Astrocyte of the hippocampus (primary cell): ENCODE measurements around the gene C11orf68.

Source experiments
- DNase-seq: peaks from one replicate; pipeline ENCODE4 v3.0.0; 2011; ENCODE audit warnings: low read depth, low spot score

C11orf68 gene

DNA sequence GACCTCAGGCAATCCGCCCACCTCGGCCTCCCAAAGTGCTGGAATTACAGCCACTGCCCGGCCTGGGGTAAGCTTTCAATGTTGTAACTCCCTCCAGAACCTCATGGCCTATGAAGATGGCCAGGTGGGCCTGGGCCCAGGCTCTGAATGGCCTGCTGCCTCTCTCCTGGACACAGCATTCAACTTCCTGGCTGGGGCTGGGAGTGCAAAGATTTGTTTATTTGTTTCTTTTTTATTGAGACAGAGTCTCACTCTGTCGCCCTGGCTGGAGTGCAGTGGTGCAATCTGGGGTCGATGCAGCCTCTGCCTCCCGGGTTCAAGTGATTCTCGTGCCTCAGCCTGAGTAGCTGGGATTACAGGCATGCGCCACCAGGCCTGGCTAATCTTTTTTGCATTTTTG, 25.9 kb upstream of the C11orf68 start:
- no peak for DNase-seq

DNA sequence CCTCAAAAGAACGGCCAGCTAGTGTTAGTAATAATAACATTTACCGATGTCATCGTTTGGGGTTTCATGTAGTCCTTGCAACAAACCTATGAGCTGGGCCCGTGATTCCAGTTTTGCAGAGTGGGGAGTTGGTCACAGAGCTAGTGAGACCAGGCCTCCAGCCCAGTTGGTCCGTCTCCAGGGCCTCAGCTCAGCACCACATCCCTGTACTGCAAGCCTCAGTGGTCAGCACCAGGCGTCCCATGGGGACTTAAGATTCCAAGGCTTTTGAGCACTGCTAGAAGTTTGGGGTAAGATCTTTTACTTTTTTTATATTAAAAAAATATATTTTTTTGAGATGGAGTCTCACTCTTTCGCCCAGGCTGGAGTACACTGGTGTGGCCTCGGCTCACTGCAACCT, 25.3 kb upstream of the C11orf68 start:
- DNase-seq: no peak

DNA sequence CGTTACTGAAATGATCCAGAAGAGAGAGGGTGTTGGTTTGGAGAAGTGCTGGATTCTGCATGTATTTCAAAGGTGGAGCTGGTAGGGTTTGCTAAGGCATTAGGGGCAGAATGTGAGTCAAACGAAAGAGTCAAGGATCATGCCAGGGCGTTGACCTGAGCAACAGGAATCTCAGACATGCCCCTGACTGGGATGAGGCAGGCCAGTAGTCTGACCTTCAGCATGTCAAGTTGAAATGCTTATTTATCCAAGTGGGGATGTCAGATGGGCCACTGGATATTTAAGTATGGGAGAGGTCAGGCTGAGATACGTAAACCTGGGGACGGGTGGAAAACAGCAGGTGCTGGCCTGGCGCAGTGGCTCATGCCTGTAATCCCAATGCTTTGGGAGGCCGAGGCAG, 23.7 kb upstream of the C11orf68 start:
- DNase-seq: no peak

DNA sequence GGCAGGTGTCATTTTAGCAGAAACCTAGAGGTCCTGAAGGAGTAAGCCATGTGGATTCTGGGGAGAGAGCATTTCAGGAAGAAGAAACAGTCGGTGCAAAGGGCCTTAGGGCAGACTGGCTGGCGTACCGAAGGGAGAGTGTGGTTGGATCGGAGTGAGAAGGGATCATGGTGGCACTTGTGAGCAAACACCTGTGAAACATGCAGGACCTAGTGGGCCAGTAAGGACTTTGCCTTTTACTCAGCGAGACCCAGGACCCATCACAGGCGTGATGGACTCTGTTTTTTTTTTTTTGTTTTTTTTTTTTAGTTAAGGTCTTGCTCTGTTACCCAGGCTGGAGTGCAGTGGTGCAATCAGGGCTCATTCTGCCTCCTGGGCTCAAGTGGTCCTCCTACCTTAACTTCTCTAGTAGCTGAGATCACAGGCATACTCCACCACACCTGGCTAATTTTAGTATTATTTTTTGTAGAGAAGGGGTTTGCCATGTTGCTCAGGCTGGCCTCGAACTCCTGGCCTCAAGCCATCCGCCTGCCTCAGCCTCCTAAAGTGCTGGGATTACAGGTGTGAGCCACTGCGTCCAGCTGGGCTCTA, 23.0 kb upstream of the C11orf68 start:
- no peak for DNase-seq

DNA sequence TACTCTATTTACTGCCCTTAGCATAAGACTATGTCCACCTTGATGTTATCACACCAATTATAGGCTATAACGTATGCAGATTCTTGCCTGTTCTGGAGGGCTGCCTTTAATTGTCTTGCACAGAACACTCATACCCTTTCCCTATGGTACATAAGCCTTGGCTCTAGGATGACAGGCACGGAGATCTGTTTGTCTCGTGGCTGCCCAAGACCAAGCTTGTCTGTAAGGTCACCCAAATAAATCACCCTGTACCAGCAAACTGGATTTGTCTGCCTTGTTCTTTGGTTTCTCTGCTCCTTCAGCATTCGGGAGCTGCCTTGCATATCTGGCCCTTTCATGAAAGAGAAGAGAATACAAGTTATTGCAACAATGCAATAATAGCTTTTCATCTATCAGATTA, 18.9 kb upstream of the C11orf68 start:
- no peak for DNase-seq

DNA sequence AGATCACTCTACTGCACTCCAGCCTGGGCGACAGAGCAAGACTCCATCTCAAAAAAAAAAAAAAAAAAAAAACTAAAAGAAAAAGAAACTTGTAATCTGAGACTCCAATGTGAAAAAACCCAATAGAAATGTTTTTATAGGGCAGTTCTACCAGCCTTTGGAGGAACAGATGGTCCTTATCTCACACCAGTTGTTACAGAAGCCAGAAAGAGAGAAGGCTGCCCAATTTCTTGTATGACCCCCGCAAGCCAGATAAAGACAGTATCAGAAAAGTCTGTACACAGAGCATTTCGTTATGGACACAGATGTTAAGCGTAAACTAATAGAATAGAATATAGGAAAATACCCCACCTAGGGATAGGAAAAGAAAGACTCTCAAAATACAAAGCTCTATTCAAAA, 15.2 kb upstream of the C11orf68 start:
- DNase-seq: no peak

DNA sequence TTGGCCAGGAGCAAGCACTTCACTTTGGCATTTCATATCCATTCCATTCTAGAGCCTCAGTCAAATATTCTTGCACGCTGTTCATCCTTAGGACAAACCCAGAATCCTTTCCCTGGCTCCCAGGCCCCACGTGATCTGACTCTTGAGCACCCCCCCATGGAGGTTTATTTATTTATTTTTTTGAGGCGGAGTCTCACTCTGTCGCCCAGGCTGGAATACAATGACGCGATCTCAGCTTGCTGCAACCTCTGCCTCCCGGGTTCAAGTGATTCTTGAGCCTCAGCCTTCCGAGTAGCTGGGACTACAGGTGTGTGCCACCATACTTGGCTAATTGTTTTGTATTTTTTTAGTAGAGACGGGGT, 13.7 kb upstream of the C11orf68 start:
- peak; percentile 18 for DNase-seq

DNA sequence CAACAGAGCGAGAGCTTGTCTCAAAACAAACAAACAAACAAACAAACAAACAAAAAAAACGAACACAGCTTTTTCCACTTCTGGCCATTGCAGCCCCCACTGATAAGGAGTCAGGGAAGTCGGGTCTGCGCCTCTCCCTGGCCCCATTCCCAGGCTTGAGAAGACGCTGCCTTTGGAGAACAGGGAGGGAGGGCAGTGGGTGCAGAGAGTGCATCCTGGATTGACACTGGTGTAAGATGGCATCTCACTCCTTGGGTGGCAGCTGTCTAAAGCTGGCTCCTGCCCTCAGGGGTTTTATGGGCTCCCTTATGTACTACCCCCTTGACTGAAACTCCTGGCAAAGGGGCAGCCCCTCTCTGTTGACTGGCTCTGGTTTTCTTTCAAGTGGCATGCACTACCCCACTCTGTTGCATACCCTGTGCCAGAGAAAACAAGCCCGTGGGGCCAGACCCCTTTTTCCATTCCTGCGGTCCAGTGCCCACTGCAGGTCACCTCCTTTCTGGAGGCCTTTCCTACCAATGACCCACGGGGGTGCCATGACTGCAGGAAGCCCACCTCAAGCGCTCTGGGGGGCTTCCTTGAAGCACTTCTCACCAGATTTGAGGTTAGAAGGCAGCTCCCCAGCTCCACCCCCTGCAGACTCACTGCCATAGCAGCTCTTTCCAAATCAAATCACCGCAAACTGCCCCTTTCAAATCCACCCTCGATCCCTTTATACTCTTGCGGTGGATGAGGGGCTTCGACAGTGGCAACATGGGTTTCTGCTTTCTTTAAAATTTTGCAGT, 13.1 kb upstream of the C11orf68 start:
- no peak for DNase-seq

DNA sequence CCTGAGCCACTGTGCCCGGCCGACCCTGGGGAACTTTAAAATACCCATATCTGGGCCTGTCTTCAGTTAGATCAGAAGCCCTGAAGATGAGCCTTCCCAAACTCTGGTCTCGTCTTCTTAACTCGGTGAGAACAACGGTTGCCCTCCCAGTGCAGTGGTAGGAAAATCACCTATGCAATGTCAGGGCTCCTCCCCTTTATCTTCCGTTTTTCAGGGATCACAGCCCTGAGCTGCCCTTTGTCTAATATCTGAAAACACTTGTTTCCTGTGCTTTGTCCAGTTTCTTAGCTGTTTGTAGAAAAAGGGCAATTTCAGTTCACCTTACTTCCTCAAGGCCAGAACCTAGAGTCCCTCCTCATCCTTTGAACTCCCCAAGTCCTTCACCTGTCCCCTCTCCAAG, 9.8 kb upstream of the C11orf68 start:
- no peak for DNase-seq

DNA sequence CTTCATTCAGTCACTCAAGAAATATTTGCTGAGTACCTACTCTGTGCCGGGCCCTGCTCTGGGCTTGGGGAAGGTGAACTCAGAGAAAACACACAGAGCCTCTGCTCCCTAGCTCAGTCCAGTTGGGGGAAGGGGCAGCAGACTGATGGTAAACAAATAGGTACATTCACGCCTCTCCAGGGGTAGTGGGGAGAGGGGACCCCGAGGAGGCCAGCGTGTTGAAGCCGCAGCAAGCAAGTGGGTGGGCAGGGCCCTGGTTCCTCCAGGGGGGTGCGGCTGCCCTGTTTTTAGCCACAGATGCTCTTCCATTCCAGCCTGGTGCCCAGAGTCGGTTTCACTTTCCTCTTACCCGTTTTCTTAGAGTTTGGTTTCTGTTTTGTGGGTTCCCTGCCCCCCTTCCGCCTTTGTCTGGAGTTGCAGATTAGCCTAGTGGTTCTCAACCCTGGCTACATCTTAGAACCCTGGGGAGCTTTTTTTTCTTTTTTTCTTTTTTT, 9.1 kb upstream of the C11orf68 start:
- DNase-seq: peak; percentile 39

DNA sequence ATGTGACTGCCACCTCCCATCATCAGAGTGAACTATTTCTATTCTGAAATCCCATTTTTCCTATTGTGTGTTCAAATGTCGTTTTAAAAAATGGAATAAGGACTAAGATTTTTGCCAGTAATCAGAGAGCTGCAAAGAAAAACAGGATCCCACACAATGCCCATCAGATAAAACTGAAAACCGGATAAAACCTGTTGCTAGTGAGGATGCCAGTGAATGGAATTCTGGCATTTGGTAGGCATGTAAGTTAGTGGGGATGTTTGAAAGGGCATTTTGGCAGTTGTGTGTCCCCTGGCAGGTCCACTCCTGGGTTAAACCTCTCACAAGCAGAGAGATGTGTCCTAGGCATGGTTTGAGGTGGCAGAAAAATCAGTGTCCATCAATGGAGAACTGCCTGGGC, 6.5 kb upstream of the C11orf68 start:
- no peak for DNase-seq

DNA sequence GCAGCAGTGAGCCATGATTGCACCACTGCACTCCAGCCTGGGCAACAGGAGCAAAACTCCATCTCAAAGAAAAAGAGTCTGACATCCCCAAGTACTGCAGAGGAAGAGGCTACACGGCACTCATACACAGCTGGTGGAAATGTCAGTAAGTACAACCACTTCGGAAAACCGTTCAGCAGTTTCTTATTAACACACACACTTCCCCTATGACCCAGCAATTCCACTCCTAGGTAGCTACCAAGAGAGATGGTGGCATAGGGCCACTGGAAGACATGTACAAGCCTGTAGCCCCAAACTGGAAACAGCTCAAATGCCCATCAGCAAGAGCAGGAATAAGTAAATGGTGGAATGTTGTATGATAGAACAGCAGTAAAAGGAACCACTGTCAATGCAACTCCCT, 3.7 kb upstream of the C11orf68 start:
- DNase-seq: no peak

DNA sequence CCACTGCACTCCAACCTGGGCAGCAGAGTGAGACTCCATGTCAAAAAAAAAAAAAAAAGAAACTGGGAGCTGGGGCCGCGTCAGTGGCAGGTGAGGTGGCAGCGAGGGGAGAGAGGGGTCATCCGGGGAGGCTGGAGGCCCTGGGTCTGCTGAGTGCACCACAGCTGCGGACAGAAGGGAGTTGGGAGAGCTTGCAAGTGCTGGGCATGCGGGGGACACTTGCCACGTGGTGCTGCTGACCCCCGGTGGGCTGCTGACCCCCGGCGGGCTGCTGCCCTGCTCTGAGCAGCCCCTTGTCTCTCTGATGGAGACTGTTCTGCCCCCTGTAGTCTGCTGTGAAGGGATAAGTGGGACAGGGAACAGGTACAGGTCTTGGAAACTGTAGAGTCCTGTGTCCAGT, 3.0 kb upstream of the C11orf68 start:
- DNase-seq: no peak

DNA sequence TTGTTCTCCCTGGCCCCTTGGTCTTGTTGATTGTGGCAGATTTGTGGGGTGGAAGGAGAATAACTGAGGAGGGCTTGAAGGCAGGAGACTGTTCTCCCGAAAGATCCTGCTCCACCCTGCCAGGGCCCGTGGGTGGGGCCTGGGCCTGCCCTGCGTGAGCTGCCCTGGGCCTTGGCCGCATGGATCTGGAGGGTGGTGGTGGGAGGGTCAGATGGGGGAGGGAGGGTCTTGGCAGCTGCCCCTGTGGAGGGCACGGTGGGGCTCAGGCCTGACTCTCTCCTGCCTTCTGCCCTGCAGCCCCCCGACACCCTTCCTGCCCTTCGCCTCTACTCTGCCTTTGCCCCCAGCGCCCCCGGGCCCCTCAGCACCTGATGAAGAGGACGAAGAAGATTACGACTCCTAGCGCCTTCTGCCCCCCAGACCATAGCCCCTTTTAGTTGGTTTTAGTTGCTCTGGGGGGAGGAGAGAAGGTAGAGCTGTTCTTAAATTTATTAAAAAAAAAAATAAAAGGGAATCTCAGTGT, 2.2 kb upstream of the C11orf68 start:
- no peak for DNase-seq

DNA sequence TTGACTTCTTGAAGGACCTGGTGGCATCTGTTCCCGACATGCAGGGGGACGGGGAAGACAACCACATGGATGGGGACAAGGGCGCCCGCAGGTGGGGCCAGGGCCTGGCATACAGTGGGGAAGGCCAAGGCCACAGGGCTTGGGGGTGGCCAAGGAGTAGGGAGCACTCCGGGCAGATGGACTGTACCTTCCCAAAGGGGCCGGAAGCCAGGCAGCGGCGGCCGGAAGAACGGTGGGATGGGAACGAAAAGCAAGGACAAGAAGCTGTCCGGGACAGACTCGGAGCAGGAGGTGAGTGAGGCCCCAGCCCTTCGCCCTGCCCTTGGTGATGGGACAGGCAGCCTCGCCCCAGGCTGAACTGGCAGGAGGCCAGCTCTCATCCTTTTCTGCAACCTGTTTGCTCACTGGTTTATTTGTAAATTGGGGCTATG, 1.5 kb upstream of the C11orf68 start:
- no peak for DNase-seq

DNA sequence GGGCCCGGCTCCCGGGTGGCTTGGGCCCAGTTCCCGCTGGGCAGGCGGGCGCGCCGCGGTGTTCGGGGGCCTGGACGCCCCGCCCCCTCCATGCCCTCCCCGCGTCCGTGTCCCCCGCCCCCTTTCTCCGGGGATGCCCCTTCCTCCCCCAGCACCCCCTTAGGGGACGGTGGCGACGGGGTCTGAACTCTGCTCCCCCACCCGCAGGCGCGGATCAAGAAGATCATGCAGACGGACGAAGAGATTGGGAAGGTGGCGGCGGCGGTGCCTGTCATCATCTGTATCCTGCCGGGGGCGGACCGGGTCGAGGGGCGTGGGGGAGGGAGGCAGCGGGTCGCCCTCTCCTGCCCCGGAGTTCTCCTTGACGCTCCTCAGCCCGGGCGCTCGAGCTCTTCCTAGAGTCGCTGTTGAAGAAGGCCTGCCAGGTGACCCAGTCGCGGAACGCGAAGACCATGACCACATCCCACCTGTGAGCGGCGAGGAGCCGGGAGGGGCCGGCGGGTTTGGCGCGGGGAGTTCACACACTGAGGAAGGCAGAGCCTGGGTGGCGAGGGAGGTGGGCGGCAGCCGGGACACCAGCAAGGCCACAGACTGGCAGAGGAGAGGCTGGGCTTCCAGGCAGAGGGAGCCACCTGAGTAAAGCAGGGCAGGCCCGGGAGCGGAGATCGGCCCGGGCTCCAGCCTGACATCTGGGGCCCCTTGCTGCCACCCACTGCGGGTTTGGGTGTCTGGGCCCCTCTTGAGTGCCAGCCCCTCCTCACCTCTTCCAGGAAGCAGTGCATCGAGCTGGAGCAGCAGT, 910 bp upstream of the C11orf68 start:
- peak; percentile 54 for DNase-seq

DNA sequence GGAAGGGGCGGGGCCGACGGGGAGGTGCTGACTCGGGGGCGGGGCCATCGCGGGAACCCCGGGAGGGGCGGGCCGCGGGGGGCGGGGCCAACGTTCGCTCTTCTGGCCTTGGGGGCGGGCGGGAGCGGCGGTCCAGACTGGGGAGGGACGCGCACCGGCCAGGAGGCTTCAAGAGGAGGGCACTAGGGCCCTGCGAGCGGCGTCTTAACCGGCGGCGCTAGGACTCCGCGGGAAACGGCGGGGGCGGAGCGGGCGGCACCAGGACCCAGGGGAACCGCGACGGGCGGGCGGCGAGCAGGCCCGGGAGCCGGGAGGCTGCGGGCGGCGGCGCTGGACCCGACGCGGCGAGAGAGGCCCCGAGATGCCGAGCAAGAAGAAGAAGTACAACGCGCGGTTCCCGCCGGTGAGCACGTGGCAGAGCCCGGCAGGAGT, 295 bp upstream of the C11orf68 start, which contains the start of gene DRAP1:
Gene DRAP1 (plus strand): TSS at position 286 of the 432 bp plus-strand sequence. CDS start 76 bp downstream, at position 362.
- DNase-seq: peak; percentile 100

DNA sequence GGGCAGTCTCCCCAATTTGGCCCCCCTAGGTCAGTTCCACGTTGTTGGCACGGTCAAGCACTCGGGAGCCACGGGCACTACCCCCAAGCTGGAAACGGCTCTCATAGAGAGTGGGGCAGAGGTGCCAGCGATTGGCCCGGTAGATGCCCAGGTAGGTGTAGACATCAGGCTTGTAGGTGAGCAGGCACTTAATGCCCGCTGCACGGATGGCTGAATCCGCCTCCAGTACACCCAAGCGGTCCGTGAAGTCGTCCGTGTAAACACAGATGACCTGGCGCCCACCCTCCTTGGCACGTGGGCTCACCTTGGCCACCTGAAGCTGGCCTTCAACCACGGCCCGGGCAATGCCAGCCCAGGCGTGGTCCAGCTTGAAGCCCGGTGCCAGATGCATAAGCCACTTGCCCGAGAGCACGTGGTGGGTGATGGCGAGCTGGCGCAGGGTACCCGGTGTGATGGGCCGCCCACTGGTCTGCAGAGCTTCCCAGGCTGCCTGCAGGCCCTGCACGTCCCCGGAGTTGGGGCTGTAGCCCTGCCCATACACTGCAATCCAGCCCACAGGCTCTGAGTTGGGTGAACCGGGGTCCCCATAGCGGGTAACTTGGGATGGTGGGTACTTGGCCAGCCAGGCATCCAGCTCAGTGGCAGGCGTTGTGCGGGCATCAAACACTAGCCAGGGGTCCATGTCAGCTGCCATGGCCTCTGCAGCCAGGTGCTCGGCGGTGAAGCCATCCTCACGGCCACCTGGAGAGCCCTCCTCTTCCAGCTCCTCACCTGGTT, 1.2 kb downstream of the C11orf68 start:
- no peak for DNase-seq

DNA sequence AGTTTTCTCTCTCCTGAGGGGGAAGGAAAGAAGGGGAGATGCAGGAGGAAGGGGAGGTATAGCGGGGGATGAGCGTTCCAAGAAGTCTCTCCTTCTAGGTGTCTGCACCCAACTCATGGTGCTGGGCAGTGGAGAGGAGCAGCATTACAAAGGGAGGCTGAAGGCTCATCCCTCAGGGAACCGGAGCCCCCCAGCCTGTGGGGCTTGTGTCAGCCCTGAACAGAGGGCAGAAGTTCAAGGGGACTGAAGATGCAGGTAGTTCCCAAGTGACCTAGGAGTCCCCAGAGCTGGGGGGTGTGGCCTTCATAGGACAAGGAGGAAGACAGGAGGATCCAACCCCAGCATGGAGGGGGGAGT, 1.8 kb downstream of the C11orf68 start:
- no peak for DNase-seq

DNA sequence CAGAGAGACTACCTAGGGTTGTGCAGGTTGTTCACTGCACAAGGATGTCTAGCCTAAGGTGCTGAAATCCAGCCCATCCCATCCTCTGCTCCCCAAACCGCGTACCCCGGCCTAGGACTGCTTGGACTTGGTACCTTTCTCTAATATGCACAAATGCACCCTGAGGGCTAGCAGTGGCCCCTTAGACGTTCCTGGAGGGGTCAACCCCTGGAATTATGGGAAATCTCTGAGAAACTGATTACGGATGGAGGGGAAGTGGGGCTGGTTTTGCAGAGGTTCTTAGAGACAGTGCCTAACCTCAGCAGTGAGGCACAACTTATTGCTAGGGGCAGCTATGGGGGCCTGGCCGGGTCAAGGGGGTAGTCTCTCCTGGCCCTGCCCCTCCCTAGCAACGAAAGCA, 2.5 kb downstream of the C11orf68 start:
- no peak for DNase-seq

DNA sequence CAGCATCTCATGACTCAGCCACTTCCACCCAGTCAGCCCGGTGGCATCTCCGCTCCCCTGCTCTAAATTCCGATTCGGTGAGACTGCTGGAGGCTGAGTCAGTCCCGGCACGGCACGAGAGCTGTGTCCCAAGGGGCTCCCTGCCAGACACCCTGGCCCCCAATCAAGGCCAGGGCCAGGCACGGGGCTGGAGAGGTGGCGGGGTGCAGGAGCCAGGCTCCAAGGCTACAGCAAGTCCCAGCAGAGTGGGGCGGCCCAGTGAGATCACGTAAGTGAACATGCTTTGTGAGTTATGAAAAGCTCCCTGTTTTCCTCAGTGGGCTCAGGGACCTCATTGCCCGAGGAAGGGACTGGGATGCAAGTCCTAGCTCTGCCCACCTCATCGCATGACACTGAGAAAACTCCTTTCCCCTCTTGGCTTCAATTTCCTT, 3.0 kb downstream of the C11orf68 start:
- DNase-seq: peak; percentile 98
